Natural killer cell (primary cell): Measurements from ENCODE around the gene CITED4. TPM values are rescaled to one million over a fixed set of nuclear protein-coding genes. Genes with fewer than 3 reads are reported as not detected.

Experiments used
- ATAC-seq, 3 donors: fragments of 150-1000 bp in 2 of 3; fragments of 200-7000 bp in 1 of 3; cut with Tn5 transposase; 1 replicate in 1 of 3; 2 replicates in 2 of 3; pipeline ENCODE4 v1.10.0; 2021; ENCODE audit warnings: mild to moderate bottlenecking in 2 of 3, moderate library complexity in 2 of 3
- DNase-seq, 2 donors: peaks; one replicate each; pipeline versions ENCODE4 v3.0.0 to v3.0.0-alpha.2; 2013 to 2021; ENCODE audit warnings: mixed read lengths in 1 of 2
- H3K27ac ChIP-seq: one replicate; pipeline ENCODE4 v1.5.1; 2013; ENCODE audit warnings: mild to moderate bottlenecking, low read length
- H3K27me3 ChIP-seq: one replicate; pipeline ENCODE4 v1.6.1; 2013; ENCODE audit warnings: low read length; ENCODE audit not compliant: control insufficient read depth, insufficient read depth
- H3K36me3 ChIP-seq: one replicate; pipeline ENCODE4 v1.6.1; 2013; ENCODE audit warnings: low read length; ENCODE audit not compliant: control insufficient read depth, insufficient read depth
- H3K4me1 ChIP-seq: one replicate; pipeline ENCODE4 v1.6.1; 2013; ENCODE audit warnings: low read length; ENCODE audit not compliant: control insufficient read depth, insufficient read depth
- H3K4me3 ChIP-seq: one replicate; pipeline ENCODE4 v1.5.1; 2013; ENCODE audit warnings: low read length
- H3K9me3 ChIP-seq: one replicate; pipeline ENCODE4 v1.6.1; 2013; ENCODE audit warnings: low read length; ENCODE audit not compliant: control insufficient read depth, insufficient read depth
- H3K27ac Mint-ChIP-seq, 2 donors: one replicate each; pipeline ENCODE4 v1.8.0; 2022; ENCODE audit warnings: mild to moderate bottlenecking in 2 of 2, mixed read lengths in 2 of 2, moderate library complexity in 1 of 2
- H3K27me3 Mint-ChIP-seq, 2 donors: one replicate each; pipeline ENCODE4 v1.8.0; 2022; ENCODE audit warnings: low read depth in 2 of 2, mixed read lengths in 2 of 2
- H3K36me3 Mint-ChIP-seq: one replicate; pipeline ENCODE4 v1.8.0; 2022; ENCODE audit warnings: mixed read lengths
- H3K4me1 Mint-ChIP-seq, 2 donors: one replicate each; pipeline ENCODE4 v1.8.0; 2022; ENCODE audit warnings: mixed read lengths in 2 of 2
- H3K4me3 Mint-ChIP-seq: one replicate; pipeline ENCODE4 v1.8.0; 2022; ENCODE audit warnings: mild to moderate bottlenecking, moderate library complexity, mixed read lengths
- H3K9me3 Mint-ChIP-seq, 2 donors: one replicate each; pipeline ENCODE4 v1.8.0; 2022; ENCODE audit warnings: mixed read lengths in 2 of 2
- WGBS: methylation state at CpG from one replicate; pipeline ENCODE4 v1.1.7; 2013; ENCODE audit warnings: missing lambda C conversion rate; ENCODE audit not compliant: insufficient coverage; 5-methylcytosine and 5-hydroxymethylcytosine counted together
- intact Hi-C: fragments of 100-400 bp; cut with micrococcal nuclease; formaldehyde crosslinking; loops from one replicate; pipeline ENCODE4 v1.14.2; 2022
- total RNA-seq, 4 donors: library from RNA; stranded (reverse); fragments of 120-200 nt in 1 of 4; gene quantifications; one replicate each; pipeline versions ENCODE4 v1.2.3 to v1.2.4, GENCODE V29; 2013 to 2022
- TF ChIP-seq, protein P1 (sequence below): fragments of 200-600 bp; IDR thresholded peaks from one replicate; pipeline ENCODE4 v1.8.0; 2022; ENCODE audit warnings: antibody characterized with exemption

CITED4 gene
- total RNA-seq, 3 donors from 2014 or later (not counting 1 experiment from before 2014, with no cell fraction given): 3.5 to 7.7 (median 4.9) TPM

DNA sequence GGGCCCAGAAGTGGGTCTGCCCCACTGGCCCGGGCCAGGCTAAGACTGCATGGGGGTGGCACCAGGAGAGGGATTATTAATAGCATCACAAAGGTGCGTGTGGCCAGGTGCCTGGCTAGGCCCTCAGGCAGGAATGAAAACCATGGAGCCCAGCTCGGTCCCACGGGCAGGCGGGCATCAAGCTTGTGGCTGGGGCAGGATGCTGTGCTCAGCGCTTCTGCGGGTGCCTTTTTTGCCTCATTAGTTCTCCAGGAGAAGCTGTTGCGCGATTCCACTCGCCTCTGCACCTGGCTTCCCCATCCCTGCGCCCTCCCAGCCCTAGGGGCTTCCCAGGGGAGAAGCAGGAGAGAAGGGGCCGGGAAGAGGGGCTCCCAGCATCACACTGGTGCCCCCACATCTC is 39.3 kb downstream of the CITED4 start:
- H3K36me3 ChIP-seq: no peaks in the 10 kb centered on the region
- H3K9me3 ChIP-seq: no peaks in the 10 kb centered on the region
- intact Hi-C loops: no loop called here
- WGBS: 97% methylated on average over 11 of the region's 12 CpGs
- DNase-seq (no peak), ATAC-seq (no peak)
- H3K4me3 ChIP-seq: no peak overlapping the region
- H3K4me1 ChIP-seq: peaks cover 31% of the 10 kb centered on the region
- Mint-ChIP-seq H3K27ac (no peak overlapping the region), H3K27me3 (no peaks in the 10 kb centered on the region), H3K36me3 (no peaks in the 10 kb centered on the region), H3K4me3 (no peak overlapping the region), H3K9me3 (no peaks in the 10 kb centered on the region), H3K4me1 (peaks cover 5 to 29% of the 10 kb centered on the region in 2 donors)
- TF ChIP-seq, protein P1, sequence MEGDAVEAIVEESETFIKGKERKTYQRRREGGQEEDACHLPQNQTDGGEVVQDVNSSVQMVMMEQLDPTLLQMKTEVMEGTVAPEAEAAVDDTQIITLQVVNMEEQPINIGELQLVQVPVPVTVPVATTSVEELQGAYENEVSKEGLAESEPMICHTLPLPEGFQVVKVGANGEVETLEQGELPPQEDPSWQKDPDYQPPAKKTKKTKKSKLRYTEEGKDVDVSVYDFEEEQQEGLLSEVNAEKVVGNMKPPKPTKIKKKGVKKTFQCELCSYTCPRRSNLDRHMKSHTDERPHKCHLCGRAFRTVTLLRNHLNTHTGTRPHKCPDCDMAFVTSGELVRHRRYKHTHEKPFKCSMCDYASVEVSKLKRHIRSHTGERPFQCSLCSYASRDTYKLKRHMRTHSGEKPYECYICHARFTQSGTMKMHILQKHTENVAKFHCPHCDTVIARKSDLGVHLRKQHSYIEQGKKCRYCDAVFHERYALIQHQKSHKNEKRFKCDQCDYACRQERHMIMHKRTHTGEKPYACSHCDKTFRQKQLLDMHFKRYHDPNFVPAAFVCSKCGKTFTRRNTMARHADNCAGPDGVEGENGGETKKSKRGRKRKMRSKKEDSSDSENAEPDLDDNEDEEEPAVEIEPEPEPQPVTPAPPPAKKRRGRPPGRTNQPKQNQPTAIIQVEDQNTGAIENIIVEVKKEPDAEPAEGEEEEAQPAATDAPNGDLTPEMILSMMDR: no peak
- H3K27me3 ChIP-seq: no peaks in the 10 kb centered on the region
- no peak overlapping the region for H3K27ac ChIP-seq

DNA sequence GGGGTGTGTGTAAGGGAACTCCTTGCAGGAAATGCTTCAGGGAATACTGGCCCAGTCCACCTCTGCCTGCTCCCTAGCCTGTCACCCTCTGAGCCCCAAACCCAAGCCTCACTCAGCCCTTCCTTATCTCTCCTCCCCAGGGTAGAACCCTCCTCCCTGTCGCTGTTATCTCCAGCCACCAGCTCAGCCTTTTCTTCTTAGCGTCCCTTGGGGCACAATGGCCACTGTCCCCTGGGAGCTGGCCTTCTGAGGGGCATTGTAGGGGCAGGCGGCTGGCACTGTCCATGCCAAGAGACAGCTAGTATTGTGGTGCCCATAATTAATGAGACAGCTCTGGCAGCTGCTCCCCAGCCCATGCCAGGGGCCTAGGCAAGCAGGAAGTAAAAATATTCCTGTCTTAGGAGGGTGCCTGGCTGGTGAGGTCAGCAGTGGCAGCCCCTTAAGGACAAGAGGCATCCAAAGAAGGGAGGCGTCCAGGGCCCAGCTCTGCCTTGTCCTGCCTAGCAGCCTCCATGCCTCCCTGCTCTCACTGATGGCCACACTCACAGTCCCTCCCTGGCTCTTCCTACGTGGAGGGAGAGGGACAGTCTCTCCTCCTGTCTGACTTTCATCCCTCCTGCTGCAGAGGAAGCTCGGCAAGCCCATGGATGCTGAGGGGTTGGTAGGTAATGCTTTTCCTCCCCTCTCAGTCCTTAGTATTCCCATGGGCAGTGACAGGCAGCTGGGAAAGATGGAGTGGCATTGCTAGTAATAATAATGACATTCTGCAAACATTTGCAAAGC is 41.1 kb downstream of the CITED4 start:
- intact Hi-C loops: no loop called here
- Mint-ChIP-seq H3K27ac (peak overlapping the region in 1 of 2 donors; percentile 1), H3K9me3 (no peaks in the 10 kb centered on the region), H3K4me3 (peak overlapping the region; percentile 25), H3K36me3 (no peaks in the 10 kb centered on the region), H3K27me3 (no peaks in the 10 kb centered on the region), H3K4me1 (peaks cover 2 to 25% of the 10 kb centered on the region in 2 donors)
- H3K9me3 ChIP-seq: no peaks in the 10 kb centered on the region
- H3K27ac ChIP-seq: no peak overlapping the region
- H3K4me1 ChIP-seq: peaks cover 33% of the 10 kb centered on the region
- TF ChIP-seq, protein P1: no peak
- WGBS: 74% methylated on average over 5 of the region's 6 CpGs
- DNase-seq (no peak), ATAC-seq (no peak)
- no peaks in the 10 kb centered on the region for H3K36me3 ChIP-seq
- H3K27me3 ChIP-seq: no peaks in the 10 kb centered on the region
- no peak overlapping the region for H3K4me3 ChIP-seq

DNA sequence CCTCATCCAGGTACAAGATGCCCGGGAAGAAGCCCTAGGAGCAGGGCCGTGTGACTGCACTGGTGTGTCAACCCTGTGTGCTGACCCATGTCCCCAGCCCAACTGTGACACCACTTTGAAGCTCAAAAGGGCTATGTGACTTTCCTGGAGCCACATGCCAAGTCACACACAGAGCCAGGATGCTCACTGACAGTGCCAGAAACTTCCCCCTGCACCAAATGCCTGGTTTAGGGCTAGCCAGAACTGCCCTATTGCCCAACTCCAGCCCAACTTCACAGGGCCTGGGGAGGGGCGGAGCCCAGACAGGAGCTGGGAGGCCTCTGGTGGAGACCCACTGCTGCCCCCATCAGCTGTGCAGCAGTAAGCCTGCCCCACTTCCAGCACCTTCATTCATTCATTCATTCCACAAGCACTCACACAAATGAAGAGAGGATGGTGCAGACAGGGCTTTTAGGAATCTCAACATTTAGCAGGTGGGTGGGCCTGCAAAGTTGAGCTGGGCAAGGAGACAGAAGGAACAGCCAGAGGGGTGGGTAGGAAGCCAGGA is 41.8 kb downstream of the CITED4 start:
- H3K27ac Mint-ChIP-seq: peak overlapping the region in 1 of 2 donors; percentile 1
- Histone ChIP-seq H3K27ac (no peak overlapping the region), H3K9me3 (no peaks in the 10 kb centered on the region), H3K4me3 (no peak overlapping the region), H3K36me3 (no peaks in the 10 kb centered on the region), H3K4me1 (peaks cover 25% of the 10 kb centered on the region), H3K27me3 (no peaks in the 10 kb centered on the region)
- DNase-seq (peak in 1 of 2 donors; percentile 28), ATAC-seq (no peak)
- 93% methylated on average over 3 of the region's 3 CpGs for WGBS
- no peaks in the 10 kb centered on the region for H3K36me3 Mint-ChIP-seq
- H3K27me3 Mint-ChIP-seq: no peaks in the 10 kb centered on the region
- H3K4me3 Mint-ChIP-seq: no peak overlapping the region
- H3K9me3 Mint-ChIP-seq: no peaks in the 10 kb centered on the region
- intact Hi-C loops: no loop called here
- TF ChIP-seq, protein P1: no peak
- H3K4me1 Mint-ChIP-seq: peaks cover 0 to 19% of the 10 kb centered on the region in 2 donors
